ENCODE measurements around the gene DIP2C.

The DIP2C gene

DNA sequence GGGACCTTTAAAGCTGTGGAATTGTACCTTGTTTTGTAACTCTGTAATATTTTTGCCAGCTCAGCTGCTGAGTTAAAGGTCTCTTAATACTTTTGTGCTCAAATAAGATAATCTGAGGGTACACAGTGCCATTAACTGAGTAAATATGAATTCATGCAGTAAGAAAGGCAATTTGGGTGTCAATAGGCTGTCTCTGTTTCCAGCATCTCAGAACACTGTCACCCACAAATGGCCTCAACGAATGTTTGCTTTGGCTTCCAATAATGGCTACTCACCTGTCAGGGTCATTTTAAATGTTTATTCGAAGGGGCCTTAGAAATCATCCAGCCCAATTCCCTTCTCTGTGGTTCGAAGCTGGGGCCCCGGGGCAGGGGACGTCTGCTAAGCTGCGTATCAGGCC is 328.8 kb downstream of the DIP2C start:
- ChIA-PET POLR2A (no interaction called here), CTCF (no interaction called here)
- TF ChIP-seq FOXM1 (IDR thresholded peaks at IDR 0.05; ENCODE audit: borderline replicate concordance) (no peak), CTBP1 (IDR thresholded peaks at IDR 0.05; ENCODE audit: borderline replicate concordance) (no peak), HDGF (IDR thresholded peaks at IDR 0.05; ENCODE audit: borderline replicate concordance) (no peak), ELF4 (IDR thresholded peaks at IDR 0.05) (no peak), NFRKB (IDR thresholded peaks at IDR 0.05) (no peak), BHLHE40 (IDR thresholded peaks at IDR 0.05; ENCODE audit: borderline replicate concordance) (no peak), TARDBP (IDR thresholded peaks at IDR 0.05) (no peak), ARNT (IDR thresholded peaks at IDR 0.05) (no peak), FOXA1 (IDR thresholded peaks at IDR 0.05) (no peak), ZNF384 (IDR thresholded peaks at IDR 0.05) (no peak), FOXK2 (IDR thresholded peaks at IDR 0.05) (no peak), LEF1 (IDR thresholded peaks at IDR 0.05; ENCODE audit: borderline replicate concordance) (no peak), SP1 (IDR thresholded peaks at IDR 0.05) (no peak), SUZ12 (IDR thresholded peaks at IDR 0.05) (no peak), L3MBTL2 (conservative IDR thresholded peaks at IDR 0.05) (no peak)
- TF ChIP-seq, protein P1, sequence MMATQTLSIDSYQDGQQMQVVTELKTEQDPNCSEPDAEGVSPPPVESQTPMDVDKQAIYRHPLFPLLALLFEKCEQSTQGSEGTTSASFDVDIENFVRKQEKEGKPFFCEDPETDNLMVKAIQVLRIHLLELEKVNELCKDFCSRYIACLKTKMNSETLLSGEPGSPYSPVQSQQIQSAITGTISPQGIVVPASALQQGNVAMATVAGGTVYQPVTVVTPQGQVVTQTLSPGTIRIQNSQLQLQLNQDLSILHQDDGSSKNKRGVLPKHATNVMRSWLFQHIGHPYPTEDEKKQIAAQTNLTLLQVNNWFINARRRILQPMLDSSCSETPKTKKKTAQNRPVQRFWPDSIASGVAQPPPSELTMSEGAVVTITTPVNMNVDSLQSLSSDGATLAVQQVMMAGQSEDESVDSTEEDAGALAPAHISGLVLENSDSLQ (IDR thresholded peaks at IDR 0.05): no peak
- DNase-seq (ENCODE audit: extremely low spot score): no peak

DNA sequence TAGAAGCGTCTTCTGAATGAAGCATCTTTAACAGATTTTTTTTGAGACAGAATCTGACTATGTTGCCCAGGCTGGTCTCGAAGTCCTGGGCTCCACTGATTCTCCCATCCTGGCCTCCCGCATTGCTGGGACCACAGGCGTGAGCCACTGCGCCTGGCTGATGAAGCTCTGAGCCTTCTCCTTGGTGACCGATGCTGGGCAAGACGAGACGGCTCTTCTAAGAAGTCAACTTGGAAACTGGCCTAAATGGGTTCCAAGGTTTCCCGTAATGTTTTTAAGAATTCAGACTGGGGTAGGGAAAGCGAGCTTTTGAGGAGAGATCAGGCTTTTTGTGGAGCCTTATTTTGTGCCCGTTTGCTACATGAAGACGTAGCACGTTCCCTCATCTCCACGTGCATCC is 329.7 kb downstream of the DIP2C start:
- ChIA-PET POLR2A (no interaction called here), CTCF (no interaction called here)
- no peak for DNase-seq (ENCODE audit: extremely low spot score)
- TF ChIP-seq CTBP1 (IDR thresholded peaks at IDR 0.05; ENCODE audit: borderline replicate concordance): no peak

DNA sequence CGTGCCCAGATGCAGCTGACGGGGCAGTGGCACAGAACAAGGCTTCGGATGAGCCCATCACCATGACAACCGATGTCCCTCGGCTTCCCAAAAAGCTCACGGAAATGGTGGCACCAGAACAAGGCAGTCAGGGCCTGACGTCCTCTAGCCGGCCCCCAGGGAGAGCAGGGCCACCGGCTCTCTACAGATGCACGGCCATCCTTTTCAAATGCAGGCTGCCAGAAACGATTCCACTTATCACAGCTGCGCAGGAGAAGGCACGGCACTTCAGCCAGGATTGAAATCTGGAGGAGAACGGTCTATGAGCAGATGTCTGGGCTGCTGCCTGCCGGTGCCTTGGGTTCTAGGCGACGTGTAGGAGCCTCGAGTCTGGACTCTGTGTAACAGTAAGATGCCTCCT is 330.4 kb downstream of the DIP2C start:
- POLR2A ChIA-PET: no interaction called here

DNA sequence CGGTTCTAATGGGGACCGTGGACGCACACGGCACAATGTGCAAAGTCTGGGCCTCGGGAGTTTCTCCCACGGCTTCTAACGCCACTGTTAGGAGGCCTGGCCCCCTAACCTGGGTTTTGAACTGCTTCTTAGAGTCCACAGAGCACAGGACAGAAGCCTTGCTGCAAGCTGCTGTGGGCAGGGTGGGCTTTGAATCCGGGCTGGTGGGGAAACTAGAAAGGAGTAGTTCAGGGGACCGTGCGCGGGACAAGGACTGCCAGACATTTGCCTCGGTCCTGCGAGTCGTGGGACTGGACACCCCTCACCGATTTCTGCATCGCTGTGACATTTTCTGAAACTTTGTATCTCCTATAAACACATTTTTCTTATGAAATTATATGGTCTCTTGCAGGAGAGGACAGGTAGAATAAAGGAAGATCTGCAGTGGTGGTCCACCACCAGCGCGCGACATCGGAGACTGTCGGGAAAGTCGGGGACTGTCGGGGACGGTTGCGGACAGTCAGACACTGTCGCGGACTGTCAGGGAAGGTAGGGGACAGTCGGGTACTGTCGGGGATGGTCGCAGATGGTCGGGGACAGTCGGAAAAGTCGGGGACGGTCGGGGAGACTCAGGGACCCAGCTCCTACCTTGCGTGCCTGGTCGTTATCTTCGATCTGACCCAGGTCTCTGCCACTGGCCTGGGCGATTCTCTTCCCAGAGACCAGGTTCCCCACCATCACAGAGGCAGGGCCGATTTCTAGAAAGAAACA is 332.1 kb downstream of the DIP2C start:
- ChIA-PET POLR2A (no interaction called here), CTCF (no interaction called here)
- no peak for TF ChIP-seq HDGF (IDR thresholded peaks at IDR 0.05; ENCODE audit: borderline replicate concordance)
- no peak for TF ChIP-seq ARNT (IDR thresholded peaks at IDR 0.05)
- TF ChIP-seq TARDBP (IDR thresholded peaks at IDR 0.05): no peak
- TF ChIP-seq ZNF384 (IDR thresholded peaks at IDR 0.05): no peak
- TF ChIP-seq SUZ12 (IDR thresholded peaks at IDR 0.05): no peak
- TF ChIP-seq FOXA1 (IDR thresholded peaks at IDR 0.05): no peak
- TF ChIP-seq, protein P1 (IDR thresholded peaks at IDR 0.05): no peak
- TF ChIP-seq FOXK2 (IDR thresholded peaks at IDR 0.05): no peak
- DNase-seq (ENCODE audit: extremely low spot score): no peak

More for the DNA sequence above, 330.4 kb downstream of the DIP2C start:
- DNase-seq (ENCODE audit: extremely low spot score): no peak
- CTCF ChIA-PET: no interaction called here
- TF ChIP-seq L3MBTL2 (conservative IDR thresholded peaks at IDR 0.05): no peak
- TF ChIP-seq, protein P1 (IDR thresholded peaks at IDR 0.05): no peak
- TF ChIP-seq ARNT (IDR thresholded peaks at IDR 0.05): no peak
- no peak for TF ChIP-seq SP1 (IDR thresholded peaks at IDR 0.05)
- no peak for TF ChIP-seq TARDBP (IDR thresholded peaks at IDR 0.05)
- no peak for TF ChIP-seq FOXM1 (IDR thresholded peaks at IDR 0.05; ENCODE audit: borderline replicate concordance)
- no peak for TF ChIP-seq FOXK2 (IDR thresholded peaks at IDR 0.05)
- no peak for TF ChIP-seq ZNF384 (IDR thresholded peaks at IDR 0.05)
- no peak for TF ChIP-seq ELF4 (IDR thresholded peaks at IDR 0.05)
- TF ChIP-seq BHLHE40 (IDR thresholded peaks at IDR 0.05; ENCODE audit: borderline replicate concordance): no peak
- TF ChIP-seq HDGF (IDR thresholded peaks at IDR 0.05; ENCODE audit: borderline replicate concordance): no peak
- no peak for TF ChIP-seq CTBP1 (IDR thresholded peaks at IDR 0.05; ENCODE audit: borderline replicate concordance)
- TF ChIP-seq FOXA1 (IDR thresholded peaks at IDR 0.05): no peak
- TF ChIP-seq SUZ12 (IDR thresholded peaks at IDR 0.05): no peak

DNA sequence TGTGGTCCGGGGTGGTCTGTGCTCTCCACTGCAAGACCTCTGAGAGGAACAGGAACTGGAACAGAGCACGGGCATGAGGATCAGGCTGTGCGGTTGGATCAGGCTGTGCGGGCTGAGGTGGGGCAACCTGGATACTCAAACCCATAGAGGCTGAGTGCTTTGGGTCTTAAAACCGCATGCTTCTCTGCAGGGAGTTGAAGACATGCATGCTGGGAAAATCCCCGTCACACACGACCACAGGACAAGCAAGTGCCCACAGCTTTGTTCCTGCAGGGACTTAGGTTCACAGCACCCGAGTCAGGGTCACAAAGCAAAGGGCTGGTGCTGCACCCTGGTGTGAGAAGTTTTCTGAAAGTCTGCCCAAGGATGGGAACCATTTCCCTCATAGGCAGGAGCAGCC is 333.0 kb downstream of the DIP2C start:
- ChIA-PET CTCF (no interaction called here), POLR2A (no interaction called here)
- no peak for DNase-seq (ENCODE audit: extremely low spot score)
- no peak for TF ChIP-seq ELF4 (IDR thresholded peaks at IDR 0.05)
- no peak for TF ChIP-seq FOXK2 (IDR thresholded peaks at IDR 0.05)
- TF ChIP-seq TARDBP (IDR thresholded peaks at IDR 0.05): no peak
- TF ChIP-seq, protein P1 (IDR thresholded peaks at IDR 0.05): no peak
- TF ChIP-seq L3MBTL2 (conservative IDR thresholded peaks at IDR 0.05): no peak
- no peak for TF ChIP-seq CTBP1 (IDR thresholded peaks at IDR 0.05; ENCODE audit: borderline replicate concordance)
- TF ChIP-seq BHLHE40 (IDR thresholded peaks at IDR 0.05; ENCODE audit: borderline replicate concordance): no peak
- TF ChIP-seq LEF1 (IDR thresholded peaks at IDR 0.05; ENCODE audit: borderline replicate concordance): no peak
- TF ChIP-seq FOXA1 (IDR thresholded peaks at IDR 0.05): no peak
- no peak for TF ChIP-seq NFRKB (IDR thresholded peaks at IDR 0.05)
- TF ChIP-seq HDGF (IDR thresholded peaks at IDR 0.05; ENCODE audit: borderline replicate concordance): no peak
- no peak for TF ChIP-seq ARNT (IDR thresholded peaks at IDR 0.05)
- no peak for TF ChIP-seq SUZ12 (IDR thresholded peaks at IDR 0.05)
- TF ChIP-seq SP1 (IDR thresholded peaks at IDR 0.05): no peak
- no peak for TF ChIP-seq FOXM1 (IDR thresholded peaks at IDR 0.05; ENCODE audit: borderline replicate concordance)
- no peak for TF ChIP-seq ZNF384 (IDR thresholded peaks at IDR 0.05)

Measured in HEK293T (cell line).